ENCODE results near the gene DAB2. TPM values are rescaled to one million over a fixed set of nuclear protein-coding genes. Genes with fewer than 3 reads are reported as not detected.
A peak's percentile ranks its signal among the peaks of the same experiment; 100 is the strongest.

Gene DAB2
- polyA plus RNA-seq, 1 donor (not counting 4 experiments of a cell fraction or from before 2014, with no cell fraction given): 10.4 TPM

DNA sequence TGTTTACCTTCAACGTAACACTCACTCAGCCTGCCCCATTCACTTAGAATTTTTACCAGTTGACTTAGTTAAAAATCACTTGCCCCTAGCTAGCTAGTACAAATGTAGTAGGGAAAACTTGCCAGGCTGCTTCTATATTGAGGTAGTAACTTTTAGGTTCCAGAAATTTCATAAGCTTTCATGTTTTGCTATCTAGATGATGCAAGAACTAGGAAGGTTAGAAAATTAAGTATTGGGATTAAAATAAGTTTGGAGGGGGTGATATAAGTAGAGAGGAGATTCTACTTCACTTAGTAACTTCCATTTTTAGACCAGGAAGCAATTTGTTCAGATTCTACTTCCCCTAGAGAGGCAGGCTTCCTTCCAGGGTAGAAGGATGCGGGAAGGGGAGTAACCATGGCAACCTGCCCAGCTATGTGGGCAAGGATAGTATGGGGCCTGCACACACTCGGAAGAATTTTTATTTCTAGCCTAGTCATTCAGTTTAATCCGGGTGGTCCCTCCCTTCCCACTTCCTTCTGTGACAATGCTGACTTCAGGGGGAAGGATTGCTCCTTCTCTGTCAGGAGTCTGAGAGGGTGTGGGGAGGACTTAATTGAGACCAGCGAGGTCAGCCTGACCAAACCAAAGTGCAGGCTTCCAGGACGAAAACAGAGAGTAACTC is 4.2 kb downstream of the DAB2 start:
- Histone ChIP-seq H4K20me1 (ENCODE audit: control insufficient read depth, extremely low read depth, insufficient read depth, low read length) (no peaks in the 10 kb centered on the region), H3K4me3 (ENCODE audit: control insufficient read depth in 2 of 3, extremely low read depth in 1 of 3, insufficient read depth in 2 of 3, low read depth in 1 of 3, low read length in 3 of 3) (no peak overlapping the region), H3K27ac (ENCODE audit: control insufficient read depth, insufficient read depth, low read length) (no peak overlapping the region), H3K9ac (ENCODE audit: control insufficient read depth, extremely low read depth, insufficient read depth, low read length) (no peak overlapping the region), H3K79me2 (ENCODE audit: control insufficient read depth, insufficient read depth, low read length) (peaks cover 10% of the 10 kb centered on the region), H2AFZ (ENCODE audit: control insufficient read depth, low read length) (no peak overlapping the region), H3K4me1 (ENCODE audit: control insufficient read depth, extremely low read depth, insufficient read depth, low read length) (peaks cover 35% of the 10 kb centered on the region), H3K27me3 (ENCODE audit: control insufficient read depth, extremely low read depth, insufficient read depth, low read length) (no peaks in the 10 kb centered on the region), H3K9me1 (ENCODE audit: control insufficient read depth, extremely low read depth, insufficient read depth, low read length) (no peaks in the 10 kb centered on the region), H3K9me3 (ENCODE audit: control insufficient read depth, low read depth, low read length) (no peaks in the 10 kb centered on the region), H3K4me2 (ENCODE audit: control insufficient read depth, extremely low read depth, insufficient read depth, low read depth, low read length) (peak overlapping the region; percentile 4), H3K36me3 (ENCODE audit: control insufficient read depth in 2 of 2, extremely low read depth in 1 of 2, insufficient read depth in 2 of 2, low read length in 2 of 2) (no peaks in the 10 kb centered on the region)
- DNase-seq (ENCODE audit: low read depth, low spot score): no peak
- no peak for TF ChIP-seq EZH2 (IDR thresholded peaks at IDR 0.05; ENCODE audit: low read length)
- TF ChIP-seq, protein P1, sequence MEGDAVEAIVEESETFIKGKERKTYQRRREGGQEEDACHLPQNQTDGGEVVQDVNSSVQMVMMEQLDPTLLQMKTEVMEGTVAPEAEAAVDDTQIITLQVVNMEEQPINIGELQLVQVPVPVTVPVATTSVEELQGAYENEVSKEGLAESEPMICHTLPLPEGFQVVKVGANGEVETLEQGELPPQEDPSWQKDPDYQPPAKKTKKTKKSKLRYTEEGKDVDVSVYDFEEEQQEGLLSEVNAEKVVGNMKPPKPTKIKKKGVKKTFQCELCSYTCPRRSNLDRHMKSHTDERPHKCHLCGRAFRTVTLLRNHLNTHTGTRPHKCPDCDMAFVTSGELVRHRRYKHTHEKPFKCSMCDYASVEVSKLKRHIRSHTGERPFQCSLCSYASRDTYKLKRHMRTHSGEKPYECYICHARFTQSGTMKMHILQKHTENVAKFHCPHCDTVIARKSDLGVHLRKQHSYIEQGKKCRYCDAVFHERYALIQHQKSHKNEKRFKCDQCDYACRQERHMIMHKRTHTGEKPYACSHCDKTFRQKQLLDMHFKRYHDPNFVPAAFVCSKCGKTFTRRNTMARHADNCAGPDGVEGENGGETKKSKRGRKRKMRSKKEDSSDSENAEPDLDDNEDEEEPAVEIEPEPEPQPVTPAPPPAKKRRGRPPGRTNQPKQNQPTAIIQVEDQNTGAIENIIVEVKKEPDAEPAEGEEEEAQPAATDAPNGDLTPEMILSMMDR (optimal IDR thresholded peaks at IDR 0.05 in 1 of 3, IDR thresholded peaks at IDR 0.05 in 1 of 3, conservative IDR thresholded peaks at IDR 0.05 in 1 of 3; ENCODE audit: extremely low read depth in 1 of 3, insufficient read depth in 2 of 3, low read length in 3 of 3): no peak
- no peak for FAIRE-seq
- dilution Hi-C loops (cut with MboI; ENCODE audit: extremely low pct_ligation_motif_present, low sequenced_read_pairs): no loop called here

DNA sequence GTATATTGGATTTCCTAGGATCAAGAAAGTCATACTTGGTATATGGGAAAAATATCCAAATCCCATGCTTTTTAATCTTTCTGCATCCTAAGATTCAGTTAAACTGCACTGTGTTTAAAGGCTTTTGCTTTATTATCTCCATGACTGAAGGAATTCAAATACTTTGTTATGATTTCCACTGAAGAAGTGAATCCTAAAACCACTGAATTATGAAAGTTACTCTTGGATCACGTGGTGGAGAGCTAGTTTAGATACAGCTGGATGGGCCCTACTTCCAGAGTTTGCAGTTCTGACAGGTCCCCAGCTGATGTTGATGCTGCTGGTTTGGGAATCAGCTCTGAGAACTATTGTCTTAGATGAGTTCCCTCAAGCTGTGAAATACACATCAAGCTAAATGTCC is 5.0 kb downstream of the DAB2 start:
- TF ChIP-seq EZH2 (IDR thresholded peaks at IDR 0.05; ENCODE audit: low read length): no peak
- TF ChIP-seq, protein P1 (optimal IDR thresholded peaks at IDR 0.05 in 1 of 3, IDR thresholded peaks at IDR 0.05 in 1 of 3, conservative IDR thresholded peaks at IDR 0.05 in 1 of 3; ENCODE audit: extremely low read depth in 1 of 3, insufficient read depth in 2 of 3, low read length in 3 of 3): no peak
- dilution Hi-C loops (cut with MboI; ENCODE audit: extremely low pct_ligation_motif_present, low sequenced_read_pairs): no loop called here
- no peak for DNase-seq (ENCODE audit: low read depth, low spot score)
- no peak for FAIRE-seq
- no peak overlapping the region for H3K27ac ChIP-seq (ENCODE audit: control insufficient read depth, insufficient read depth, low read length)
- no peaks in the 10 kb centered on the region for H3K9me1 ChIP-seq (ENCODE audit: control insufficient read depth, extremely low read depth, insufficient read depth, low read length)
- H3K27me3 ChIP-seq (ENCODE audit: control insufficient read depth, extremely low read depth, insufficient read depth, low read length): no peaks in the 10 kb centered on the region
- no peaks in the 10 kb centered on the region for H3K9me3 ChIP-seq (ENCODE audit: control insufficient read depth, low read depth, low read length)
- no peaks in the 10 kb centered on the region for H4K20me1 ChIP-seq (ENCODE audit: control insufficient read depth, extremely low read depth, insufficient read depth, low read length)
- H3K4me1 ChIP-seq (ENCODE audit: control insufficient read depth, extremely low read depth, insufficient read depth, low read length): peaks cover 35% of the 10 kb centered on the region
- no peak overlapping the region for H3K9ac ChIP-seq (ENCODE audit: control insufficient read depth, extremely low read depth, insufficient read depth, low read length)
- no peaks in the 10 kb centered on the region for H3K36me3 ChIP-seq (ENCODE audit: control insufficient read depth in 2 of 2, extremely low read depth in 1 of 2, insufficient read depth in 2 of 2, low read length in 2 of 2)
- H3K79me2 ChIP-seq (ENCODE audit: control insufficient read depth, insufficient read depth, low read length): peaks cover 12% of the 10 kb centered on the region
- no peak overlapping the region for H3K4me3 ChIP-seq (ENCODE audit: control insufficient read depth in 2 of 3, extremely low read depth in 1 of 3, insufficient read depth in 2 of 3, low read depth in 1 of 3, low read length in 3 of 3)
- H2AFZ ChIP-seq (ENCODE audit: control insufficient read depth, low read length): no peak overlapping the region
- H3K4me2 ChIP-seq (ENCODE audit: control insufficient read depth, extremely low read depth, insufficient read depth, low read depth, low read length): no peak overlapping the region
